B cell (primary cell): ENCODE data around the gene OR1L6.

Source experiments
- CTCF ChIP-seq: fragments of 200-600 bp; IDR thresholded peaks from one replicate; pipeline ENCODE4 v1.8.0; 2022; ENCODE audit warnings: antibody characterized with exemption, mild to moderate bottlenecking
- EZH2 ChIP-seq: IDR thresholded peaks from 2 replicates; pipeline ENCODE4 v1.6.1; 2012; ENCODE audit warnings: borderline replicate concordance, low read depth, mild to moderate bottlenecking, moderate library complexity, low read length; ENCODE audit not compliant: insufficient read depth, poor library complexity, severe bottlenecking

GRCh38 chr9:122777935-122778627, 36.0 kb downstream of the OR1L6 start:
- TF ChIP-seq CTCF, result no peak
- no peak for TF ChIP-seq EZH2
